Liver (tissue), 3 donors: ENCODE measurements around the gene NOTO.

Experiments used
- CTCF ChIP-seq: fragments of 150-350 bp; IDR thresholded peaks from 2 replicates; pipeline ENCODE4 v1.5.1; 2017; ENCODE audit warnings: improper control_type of control experiment, low read depth, low read length; ENCODE audit not compliant: missing input control
- JUND ChIP-seq, 2 donors: IDR thresholded peaks; 2 replicates each; pipeline ENCODE4 v1.6.1; 2016; ENCODE audit warnings: antibody characterized with exemption in 2 of 2
- MAX ChIP-seq: IDR thresholded peaks from 2 replicates; pipeline ENCODE4 v1.6.1; 2016; ENCODE audit warnings: antibody characterized with exemption
- REST ChIP-seq: IDR thresholded peaks from 2 replicates; pipeline ENCODE4 v1.6.1; 2016; ENCODE audit warnings: antibody characterized with exemption, mild to moderate bottlenecking
- SP1 ChIP-seq: IDR thresholded peaks from 2 replicates; pipeline ENCODE4 v1.6.1; 2018; ENCODE audit warnings: antibody characterized with exemption, mild to moderate bottlenecking
- TAF1 ChIP-seq: conservative IDR thresholded peaks from 2 replicates; pipeline ENCODE4 v1.6.1; 2016; ENCODE audit warnings: antibody characterized with exemption, mild to moderate bottlenecking
- YY1 ChIP-seq: IDR thresholded peaks from 2 replicates; pipeline ENCODE4 v1.6.1; 2016; ENCODE audit warnings: antibody characterized with exemption, mild to moderate bottlenecking
- donor health status: healthy.
- donor health status: healthy.

GRCh38 chr2:73260338-73260984, 58.1 kb downstream of the NOTO start:
- TF ChIP-seq CTCF (peak; percentile 36), MAX (no peak), JUND (IDR thresholded peaks at IDR 0.05) (no peak), SP1 (no peak), YY1 (no peak), TAF1 (no peak), REST (no peak)
